Hematopoietic multipotent progenitor cell treated with erythropoietin and hydrocortisone succinate and interleukin-3 and kit ligand, for 17 days (in vitro differentiated cells): ENCODE measurements around the gene CNFN.
"Not testable (repeated sequence)": the region's sequence is repeated elsewhere in the genome, so short reads cannot be mapped to it uniquely, and the experiment has no call there.

Source experiments
- DNase-seq: peaks from one replicate; pipeline ENCODE4 v3.0.0-alpha.2; 2015; ENCODE audit warnings: low spot score

The CNFN gene

GRCh38 chr19:42351079-42351735 lies 38.9 kb downstream of the CNFN start:
- DNase-seq, result no peak

DNA sequence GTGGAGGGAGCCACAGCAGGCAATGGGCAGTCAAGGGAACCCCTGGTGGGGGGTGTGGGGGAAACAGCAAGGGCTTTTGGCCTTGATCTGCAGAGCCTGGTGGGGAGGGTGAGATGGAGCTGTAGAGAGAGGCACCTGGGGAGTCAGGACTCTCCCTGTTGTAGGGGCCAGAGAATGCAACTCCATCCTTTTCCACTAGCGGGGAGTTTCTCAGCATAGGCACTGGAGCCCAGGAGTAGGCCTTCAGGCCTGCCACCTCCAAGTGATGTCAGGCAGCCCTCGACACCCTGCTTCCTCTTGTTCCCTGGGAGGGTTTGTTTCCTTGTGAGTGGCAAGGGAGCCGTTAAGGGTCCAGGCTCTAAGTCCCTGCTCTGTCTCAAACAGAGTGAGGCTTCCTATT lies 39.7 kb downstream of the CNFN start:
- DNase-seq, result no peak

- DNase-seq, result no peak
Measured at GRCh38 chr19:42349378-42350107, 40.6 kb downstream of the CNFN start.

DNA sequence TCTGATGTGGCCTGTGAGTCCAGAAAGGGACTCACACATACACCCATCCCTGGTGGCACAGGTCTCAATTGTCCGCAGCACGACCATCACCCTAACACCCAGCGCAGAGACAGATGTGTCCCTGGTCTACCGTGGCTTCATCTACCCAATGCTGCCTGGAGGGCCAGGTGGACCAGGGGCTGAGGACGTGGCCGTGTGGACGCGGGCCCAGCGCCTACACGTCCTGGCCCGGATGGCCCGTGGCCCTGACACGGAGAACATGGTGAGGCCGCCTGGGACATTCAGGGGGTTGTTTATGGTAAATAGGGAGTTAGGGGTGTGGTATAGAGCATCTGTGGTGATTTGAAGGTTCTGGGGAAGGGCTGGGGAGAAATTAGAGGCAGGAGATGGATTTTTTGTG lies 41.9 kb downstream of the CNFN start:
- no peak for DNase-seq

DNA sequence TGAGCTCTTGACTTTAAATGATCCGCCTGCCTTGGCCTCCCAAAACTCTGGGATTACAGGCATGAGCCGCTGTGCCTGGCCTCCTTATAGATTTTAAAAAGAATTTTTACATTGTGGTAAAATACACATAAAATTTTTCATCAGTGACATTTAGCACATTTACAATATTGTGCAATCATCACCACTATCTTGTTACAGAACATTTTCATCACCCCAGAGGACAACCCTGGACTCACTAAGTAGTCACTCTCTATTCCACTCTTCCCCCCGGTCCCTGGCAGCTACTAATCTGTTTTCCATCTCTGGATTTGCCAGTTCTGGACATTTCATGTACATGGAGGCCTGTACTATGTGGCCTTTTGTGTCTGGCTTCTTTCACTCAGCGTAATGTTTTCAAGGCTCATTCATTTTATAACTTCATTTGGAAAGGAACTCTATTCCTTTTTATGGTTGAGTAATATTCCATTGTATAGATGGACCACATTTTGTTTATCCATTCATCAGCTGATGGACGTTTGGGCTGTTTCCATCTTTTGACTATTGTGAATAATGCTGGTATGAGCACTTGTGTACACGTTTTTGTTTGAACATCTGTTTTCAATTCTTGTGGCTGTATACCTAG lies 44.8 kb downstream of the CNFN start:
- no peak for DNase-seq

DNA sequence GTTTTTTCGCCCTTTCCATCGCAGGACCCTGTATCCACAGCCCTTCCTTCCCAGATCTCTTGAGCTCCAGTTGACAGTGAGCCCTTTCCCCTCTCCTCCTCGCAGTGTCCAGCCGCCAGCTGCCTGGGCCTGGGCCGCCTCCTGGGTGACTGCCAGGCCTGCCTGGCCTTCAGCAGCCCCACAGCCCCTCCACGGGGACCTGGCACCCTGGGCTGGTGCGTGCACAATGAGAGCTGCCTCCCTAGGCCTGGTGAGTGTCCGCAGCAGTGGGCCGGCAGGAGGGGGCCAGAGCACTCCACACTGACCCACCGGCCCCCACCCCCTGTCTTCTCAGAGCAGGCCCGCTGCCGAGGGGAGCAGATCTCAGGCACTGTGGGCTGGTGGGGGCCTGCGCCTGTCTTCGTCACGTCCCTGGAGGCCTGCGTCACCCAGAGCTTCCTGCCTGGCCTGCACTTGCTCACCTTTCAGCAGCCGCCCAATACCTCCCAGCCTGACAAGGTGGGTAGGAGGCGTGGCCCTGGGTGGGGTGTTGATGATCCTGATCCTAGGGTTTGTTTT lies 45.7 kb downstream of the CNFN start:
- no peak for DNase-seq

- DNase-seq, result no peak
Measured at GRCh38 chr19:42343344-42344110, 46.6 kb downstream of the CNFN start.

- DNase-seq, result not testable (repeated sequence)
Measured at GRCh38 chr19:42339922-42340321, 50.2 kb downstream of the CNFN start.

GRCh38 chr19:42339126-42339860 lies 50.8 kb downstream of the CNFN start:
- DNase-seq, result not testable (repeated sequence)
